HUES6 (cell line): Measurements from ENCODE around the gene POLR3B.
"Not testable (repeated sequence)": the region's sequence is repeated elsewhere in the genome, so short reads cannot be mapped to it uniquely, and the experiment has no call there.

Experiments
- H3K27ac ChIP-seq: 2 replicates; pipeline ENCODE4 v1.7.0; 2013; ENCODE audit warnings: low read depth, mild to moderate bottlenecking, low read length, inconsistent platforms
- H3K27me3 ChIP-seq: 2 replicates; pipeline ENCODE4 v1.6.1; 2013; ENCODE audit warnings: low read length; ENCODE audit not compliant: control insufficient read depth, insufficient read depth
- H3K36me3 ChIP-seq: 2 replicates; pipeline ENCODE4 v1.6.1; 2013; ENCODE audit warnings: low read length; ENCODE audit not compliant: control insufficient read depth, insufficient read depth
- H3K4me1 ChIP-seq: 2 replicates; pipeline ENCODE4 v1.6.1; 2013; ENCODE audit warnings: low read length; ENCODE audit not compliant: control insufficient read depth, insufficient read depth
- H3K4me3 ChIP-seq: 2 replicates; pipeline ENCODE4 v1.5.1; 2013; ENCODE audit warnings: low read depth, low read length
- H3K9ac ChIP-seq: one replicate; pipeline ENCODE4 v1.6.1; 2013; ENCODE audit warnings: mild to moderate bottlenecking, low read length
- H3K9me3 ChIP-seq: 2 replicates; pipeline ENCODE4 v1.6.1; 2013; ENCODE audit warnings: low read depth, low read length; ENCODE audit not compliant: control insufficient read depth, insufficient read depth

POLR3B gene

DNA sequence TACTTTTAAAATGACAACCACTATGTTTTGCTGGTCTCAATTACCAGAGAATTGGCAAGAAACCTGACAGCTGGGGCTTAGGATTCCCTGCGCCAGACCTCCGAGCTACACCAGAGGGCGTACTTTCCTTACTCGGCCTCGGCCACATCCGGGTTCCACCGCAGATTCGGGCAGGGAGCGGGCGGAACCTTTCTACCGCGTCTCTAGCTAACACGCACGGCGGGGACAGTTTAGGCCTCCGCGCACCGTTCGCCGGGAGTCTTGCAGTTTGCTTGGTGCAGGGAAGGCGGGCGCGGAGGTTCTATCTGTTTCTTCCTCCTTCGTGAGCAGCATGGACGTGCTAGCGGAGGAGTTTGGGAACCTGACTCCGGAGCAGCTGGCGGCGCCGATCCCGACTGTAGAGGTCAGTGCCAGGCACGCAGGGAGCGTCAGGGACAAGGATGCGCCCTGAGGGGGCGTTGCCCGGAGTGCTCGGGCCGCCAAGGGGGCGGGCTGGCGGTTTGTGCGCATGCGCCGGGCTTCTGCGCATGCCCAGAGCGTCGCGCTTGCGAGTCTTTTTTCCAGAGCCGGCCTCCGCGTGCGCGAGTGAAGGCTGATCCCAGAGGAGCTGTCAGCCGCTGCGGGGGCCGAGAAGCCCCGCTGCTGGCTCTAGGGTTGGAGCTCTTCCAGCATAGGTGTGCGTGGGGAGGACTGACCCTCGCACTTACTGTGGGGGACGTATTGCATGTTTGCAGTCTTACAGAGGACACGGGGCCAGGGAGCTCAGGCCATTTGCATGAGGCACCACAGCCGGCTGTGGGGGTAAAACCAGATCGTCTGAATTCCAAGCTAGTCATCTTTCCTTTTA lies at the start of gene POLR3B:
POLR3B (plus strand) TSS at position 200 of the 847 bp plus-strand sequence; CDS start at position 332, 132 bp downstream.
- no peaks in the 10 kb centered on the region for H3K36me3 ChIP-seq
- H3K9me3 ChIP-seq, result no peaks in the 10 kb centered on the region
- H3K9ac ChIP-seq, result peak within 1 kb of the TSS; percentile 93
- no peaks in the 10 kb centered on the region for H3K27me3 ChIP-seq
- peak within 1 kb of the TSS; percentile 93 for H3K4me3 ChIP-seq
- peaks cover 10% of the 10 kb centered on the region; the same call in 1 of the 2 replicates for H3K4me1 ChIP-seq
- H3K27ac ChIP-seq, result peak within 1 kb of the TSS; percentile 79

DNA sequence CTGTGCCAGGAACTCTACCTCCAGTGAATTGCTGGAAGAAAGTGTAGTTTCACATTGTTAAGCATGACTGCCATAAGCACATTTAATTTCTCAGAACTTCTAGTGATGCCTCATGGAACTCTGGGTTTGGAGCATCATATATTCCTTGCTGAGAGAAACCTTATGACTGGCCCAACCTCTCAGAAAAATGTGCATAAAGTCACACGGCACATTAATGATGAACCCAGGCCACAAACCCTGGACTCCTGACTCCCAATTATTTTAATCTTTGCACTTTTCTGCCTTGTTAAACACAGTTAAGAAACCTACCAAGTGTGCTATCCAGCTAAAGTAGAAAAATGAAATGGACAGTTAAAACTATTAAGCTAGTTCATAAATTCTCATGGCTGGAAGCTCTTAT lies 49.4 kb upstream of the POLR3B start:
- H3K9me3 ChIP-seq, result no peaks in the 10 kb centered on the region
- H3K36me3 ChIP-seq, result no peaks in the 10 kb centered on the region
- H3K9ac ChIP-seq, result no peak overlapping the region
- no peak overlapping the region for H3K4me3 ChIP-seq
- peaks cover 13% of the 10 kb centered on the region for H3K4me1 ChIP-seq
- H3K27ac ChIP-seq, result no peak overlapping the region
- H3K27me3 ChIP-seq, result no peaks in the 10 kb centered on the region

DNA sequence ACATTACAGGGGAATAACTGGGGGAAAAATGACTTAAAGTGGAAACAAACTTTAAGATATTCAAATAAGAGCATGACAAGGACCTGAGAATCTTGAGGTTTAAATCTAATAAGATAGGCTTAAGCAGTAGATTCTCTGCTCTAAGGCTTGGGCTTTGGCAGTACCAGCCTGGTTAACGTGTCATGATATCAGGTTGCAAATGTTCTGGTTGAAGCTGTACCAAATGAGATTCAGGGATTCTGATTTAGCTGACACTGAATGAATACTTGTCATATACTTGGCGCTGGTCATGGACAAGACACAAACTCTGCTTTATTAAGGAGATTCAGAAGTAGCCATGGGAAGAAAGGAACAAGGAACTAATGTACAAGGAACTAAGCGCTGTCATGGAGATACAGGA lies 48.9 kb upstream of the POLR3B start:
- no peaks in the 10 kb centered on the region for H3K36me3 ChIP-seq
- peaks cover 13% of the 10 kb centered on the region for H3K4me1 ChIP-seq
- H3K9ac ChIP-seq, result no peak overlapping the region
- H3K27me3 ChIP-seq, result no peaks in the 10 kb centered on the region
- H3K9me3 ChIP-seq, result no peaks in the 10 kb centered on the region
- no peak overlapping the region for H3K4me3 ChIP-seq
- no peak overlapping the region for H3K27ac ChIP-seq

DNA sequence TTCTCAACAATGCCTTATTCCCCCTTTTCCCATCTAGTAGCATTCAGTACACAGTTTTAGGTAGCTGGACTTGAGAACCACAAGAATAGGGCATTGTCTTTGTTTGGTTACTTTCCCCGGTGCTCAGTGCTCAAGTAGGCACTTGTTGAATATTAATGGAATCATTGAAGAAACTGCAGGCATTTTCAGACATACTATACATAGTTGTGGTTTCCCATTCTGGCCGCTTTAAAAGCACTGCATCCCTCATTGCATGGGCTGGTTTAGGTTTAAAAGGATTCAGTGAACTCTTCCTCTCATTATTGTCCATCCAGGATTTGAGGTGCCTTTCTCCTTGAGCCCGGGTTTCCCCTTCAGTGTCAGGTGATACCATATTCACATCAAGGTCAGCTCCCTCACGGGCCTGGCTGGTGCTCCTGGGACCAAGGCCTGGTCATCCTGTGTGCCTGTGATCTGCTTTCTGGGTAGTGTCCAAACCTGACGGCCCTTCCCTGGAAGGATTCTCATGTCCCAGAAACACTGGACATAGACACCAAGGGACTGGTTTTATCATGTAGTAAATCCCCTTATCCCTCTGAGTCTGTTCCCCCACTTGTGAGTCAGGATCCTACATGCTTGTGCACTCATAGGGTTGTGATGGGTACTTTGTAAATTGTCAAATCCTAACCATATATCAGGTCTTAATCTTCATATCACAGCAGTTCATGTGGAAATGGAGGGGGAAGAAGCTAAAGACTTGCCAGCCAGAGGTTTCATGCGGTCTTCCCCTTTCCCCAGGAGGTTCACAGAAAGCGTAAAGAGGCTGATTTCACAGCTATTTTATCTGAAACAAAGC lies 47.7 kb upstream of the POLR3B start:
- Histone ChIP-seq H3K27me3 (no peaks in the 10 kb centered on the region), H3K9me3 (no peaks in the 10 kb centered on the region), H3K27ac (no peak overlapping the region), H3K36me3 (no peaks in the 10 kb centered on the region), H3K4me3 (no peak overlapping the region), H3K4me1 (peaks cover 6% of the 10 kb centered on the region), H3K9ac (no peak overlapping the region)

DNA sequence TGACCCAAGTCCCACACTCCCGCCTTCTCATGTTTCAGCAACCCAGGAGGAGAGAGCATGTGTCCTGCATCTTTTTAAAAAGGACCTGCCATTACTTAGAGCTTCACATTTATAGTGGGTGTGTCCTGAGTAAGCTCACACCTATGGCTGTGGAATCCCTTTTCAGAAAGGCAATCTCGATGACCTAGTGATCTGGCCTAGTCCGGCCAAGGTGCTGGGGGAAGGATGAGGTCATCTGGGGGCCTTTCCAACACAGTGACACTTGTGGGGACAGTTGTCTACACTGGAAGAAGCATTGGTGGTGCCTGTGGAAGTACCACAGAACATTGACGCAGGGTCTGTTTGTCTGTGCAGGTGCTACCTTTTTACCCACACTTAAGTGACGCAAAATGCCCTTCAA lies 46.9 kb upstream of the POLR3B start:
- H3K27me3 ChIP-seq, result no peaks in the 10 kb centered on the region
- no peak overlapping the region for H3K9ac ChIP-seq
- no peaks in the 10 kb centered on the region for H3K36me3 ChIP-seq
- no peaks in the 10 kb centered on the region for H3K9me3 ChIP-seq
- peaks cover 2% of the 10 kb centered on the region for H3K4me1 ChIP-seq
- no peak overlapping the region for H3K4me3 ChIP-seq
- H3K27ac ChIP-seq, result no peak overlapping the region

DNA sequence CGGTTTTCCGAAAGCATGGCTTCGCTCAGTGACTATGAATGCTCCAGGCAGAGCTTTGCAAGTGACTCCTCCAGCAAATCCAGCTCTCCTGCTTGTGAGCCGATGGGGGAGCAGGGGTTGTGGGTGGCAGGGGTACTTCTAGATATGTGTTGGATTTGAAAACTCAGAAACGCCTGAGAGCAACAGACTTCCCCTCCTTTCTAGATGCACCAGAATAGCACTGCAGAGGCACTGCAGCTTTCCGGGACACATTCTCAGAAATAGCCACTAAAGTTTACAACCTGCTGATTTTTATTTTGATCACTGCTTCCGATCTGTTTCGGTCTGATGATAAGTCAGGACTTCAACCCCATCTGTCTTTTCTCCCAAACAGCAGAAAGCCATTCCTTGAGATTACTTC lies 46.4 kb upstream of the POLR3B start:
- Histone ChIP-seq H3K4me3 (no peak overlapping the region), H3K27ac (no peak overlapping the region), H3K36me3 (no peaks in the 10 kb centered on the region), H3K9me3 (no peaks in the 10 kb centered on the region), H3K4me1 (no peaks in the 10 kb centered on the region), H3K27me3 (no peaks in the 10 kb centered on the region), H3K9ac (no peak overlapping the region)

DNA sequence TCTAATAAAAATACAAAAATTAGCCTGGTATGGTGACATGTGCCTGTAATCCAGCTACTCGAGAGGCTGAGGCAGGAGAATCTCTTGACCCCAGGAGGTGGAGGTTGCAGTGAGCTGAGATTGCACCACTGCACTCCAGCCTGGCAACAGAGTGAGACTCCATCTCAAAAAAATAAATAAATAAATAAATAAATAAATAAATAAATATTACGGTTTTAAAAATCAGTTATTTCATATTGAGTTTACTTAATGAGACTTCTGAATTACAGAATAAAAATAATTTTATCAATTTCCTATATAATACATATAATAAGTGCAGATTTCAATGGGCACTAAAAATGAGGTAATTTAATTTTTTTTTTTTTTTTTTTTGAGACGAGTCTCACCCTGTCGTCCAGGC lies 44.1 kb upstream of the POLR3B start:
- H3K27me3 ChIP-seq, H3K4me3 ChIP-seq, H3K4me1 ChIP-seq, H3K36me3 ChIP-seq, H3K9me3 ChIP-seq, H3K9ac ChIP-seq, H3K27ac ChIP-seq: not testable (repeated sequence)

DNA sequence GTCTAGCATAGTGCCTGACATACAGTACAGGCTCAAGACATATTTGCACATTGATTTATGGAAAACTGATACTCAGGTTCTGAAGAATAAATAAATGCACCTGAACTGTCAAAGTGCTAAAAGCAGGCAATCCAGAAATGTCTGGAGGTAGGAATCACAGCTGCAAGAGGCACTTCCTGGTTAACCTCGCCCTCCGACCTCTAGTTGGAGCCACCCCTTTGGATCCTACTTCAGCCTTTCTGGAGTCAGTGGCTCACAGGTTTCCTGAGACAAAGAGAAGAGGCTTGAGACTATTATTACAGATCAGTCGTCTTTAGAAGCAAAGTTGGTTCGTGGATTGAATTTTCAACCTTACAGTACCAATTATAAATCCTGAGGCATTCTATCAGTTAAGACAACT lies 42.0 kb upstream of the POLR3B start:
- no peak overlapping the region for H3K27ac ChIP-seq
- no peaks in the 10 kb centered on the region for H3K4me1 ChIP-seq
- H3K9ac ChIP-seq, result no peak overlapping the region
- no peak overlapping the region for H3K4me3 ChIP-seq
- H3K9me3 ChIP-seq, result no peaks in the 10 kb centered on the region
- H3K36me3 ChIP-seq, result no peaks in the 10 kb centered on the region
- H3K27me3 ChIP-seq, result no peaks in the 10 kb centered on the region

DNA sequence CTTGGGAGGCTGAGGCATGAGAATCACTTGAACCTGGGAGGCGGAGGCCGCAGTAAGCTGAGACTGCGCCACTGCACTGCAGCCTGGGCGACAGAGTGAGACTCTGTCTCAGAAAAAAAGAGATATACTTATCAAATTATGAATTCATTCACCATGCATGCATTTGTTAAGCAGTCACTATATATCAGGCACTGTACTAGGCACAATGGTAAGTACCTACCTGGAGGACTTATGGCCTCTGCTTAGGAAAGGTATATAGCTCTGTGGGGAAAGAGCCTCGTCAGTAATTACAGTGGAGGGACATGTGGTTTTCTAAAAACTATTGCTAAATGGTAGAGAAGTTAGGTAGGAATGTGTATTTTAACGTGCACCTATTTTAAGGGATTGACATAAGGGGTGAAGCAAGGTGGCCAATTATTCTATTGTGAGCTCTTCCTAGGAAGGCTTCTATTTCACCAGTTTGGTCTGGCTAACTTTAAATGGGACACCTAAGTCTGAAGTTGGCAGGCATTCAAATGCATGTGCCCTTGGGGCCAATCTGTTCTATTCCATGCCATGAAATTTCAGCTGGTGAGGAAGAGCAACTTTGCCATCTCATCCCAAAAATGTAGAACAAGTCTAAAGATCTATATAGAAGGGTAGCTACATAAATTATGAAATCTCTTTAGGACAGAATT lies 40.0 kb upstream of the POLR3B start:
- no peak overlapping the region for H3K9ac ChIP-seq
- no peaks in the 10 kb centered on the region for H3K27me3 ChIP-seq
- no peak overlapping the region for H3K27ac ChIP-seq
- H3K9me3 ChIP-seq, result no peaks in the 10 kb centered on the region
- H3K36me3 ChIP-seq, result no peaks in the 10 kb centered on the region
- H3K4me1 ChIP-seq, result no peaks in the 10 kb centered on the region
- no peak overlapping the region for H3K4me3 ChIP-seq

DNA sequence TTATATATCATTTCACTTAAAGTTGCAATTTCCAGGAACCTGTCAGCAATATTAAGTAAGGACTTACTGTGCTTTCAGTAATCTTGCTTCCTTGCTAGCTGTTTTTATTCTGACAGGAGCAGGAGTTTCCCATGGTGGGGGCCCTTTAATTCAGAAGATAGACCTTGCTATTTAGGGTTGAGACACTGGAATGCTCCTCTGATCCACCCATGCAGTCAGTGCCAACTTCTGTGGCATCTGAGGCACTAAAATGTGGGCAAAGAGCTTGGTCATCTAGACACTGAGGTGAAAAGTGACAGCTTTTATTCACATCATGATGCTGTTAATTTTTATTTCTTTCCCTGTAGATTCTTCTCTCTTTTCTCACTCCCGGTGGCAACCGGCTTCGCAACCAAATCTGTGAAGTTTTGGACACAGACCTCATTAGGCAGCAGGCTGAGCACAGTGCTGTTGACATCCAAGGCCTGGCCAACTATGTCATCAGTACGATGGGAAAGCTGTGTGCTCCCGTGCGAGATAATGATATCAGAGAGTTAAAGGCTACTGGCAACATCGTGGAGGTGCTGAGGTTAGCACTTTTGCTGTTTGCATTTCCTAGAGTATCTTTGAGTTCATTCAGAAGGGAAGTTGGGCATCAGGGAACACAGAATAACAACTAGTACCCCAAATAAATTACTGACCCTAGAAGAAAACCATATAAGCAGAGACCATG lies 36.3 kb upstream of the POLR3B start:
- no peaks in the 10 kb centered on the region for H3K4me1 ChIP-seq
- H3K4me3 ChIP-seq, result no peak overlapping the region
- no peaks in the 10 kb centered on the region for H3K9me3 ChIP-seq
- no peaks in the 10 kb centered on the region for H3K27me3 ChIP-seq
- no peaks in the 10 kb centered on the region for H3K36me3 ChIP-seq
- H3K27ac ChIP-seq, result no peak overlapping the region
- no peak overlapping the region for H3K9ac ChIP-seq
